ENCODE measurements around the gene ADM. TPM values are rescaled to one million over a fixed set of nuclear protein-coding genes. Genes with fewer than 3 reads are reported as not detected.

The ADM gene
- total and polyA plus RNA-seq, 12 donors, result 3.6 to 55.7 (median 15.8) TPM

DNA sequence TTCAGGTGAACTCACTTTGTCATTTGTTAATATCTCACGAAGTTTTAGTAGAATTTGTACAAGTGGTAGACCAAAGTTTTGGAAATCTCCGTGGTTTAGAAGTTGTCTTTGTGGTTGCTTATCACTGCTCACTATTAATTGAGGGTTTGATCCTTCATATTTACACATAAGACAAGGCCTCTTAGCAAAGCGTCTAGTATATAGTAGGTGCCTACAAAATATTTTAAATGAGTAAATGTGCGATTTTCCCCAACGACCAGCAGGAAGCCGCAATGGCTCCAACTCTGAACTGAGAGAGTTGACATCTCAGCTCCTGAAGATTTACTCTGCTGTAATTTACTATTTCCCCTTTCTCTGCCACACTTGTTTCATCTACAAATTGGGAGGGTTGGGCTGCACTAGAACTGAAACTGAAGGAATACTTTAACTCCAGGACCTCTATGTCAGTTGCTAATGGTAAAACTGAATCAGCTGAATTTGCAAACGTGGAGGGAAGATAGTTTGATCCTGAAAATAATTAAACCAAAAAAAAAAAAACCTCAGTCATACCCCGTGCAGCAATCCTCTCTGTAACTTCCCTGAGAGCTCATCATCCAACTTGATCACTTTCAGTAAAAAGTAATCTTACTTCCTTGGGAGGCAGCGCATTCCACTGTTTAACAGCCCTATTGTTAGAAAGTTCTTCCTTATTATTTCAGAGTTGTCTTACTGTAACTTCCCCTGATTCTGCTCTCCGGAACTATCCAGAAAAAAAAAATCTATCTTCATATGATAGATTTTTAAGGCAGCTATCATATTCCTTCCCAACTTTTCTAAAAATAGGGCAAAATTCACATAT is 9.6 kb upstream of the ADM start:
- H3K27ac ChIP-seq, result peak overlapping the region in 4 of 5 donors; percentile 98 to 99 (median 98)
- intact Hi-C loops (cut with DNase I), result no loop called here
- 53 to 61% (median 55%) methylated on average over 10 of the region's 10 CpGs for WGBS, 4 donors

DNA sequence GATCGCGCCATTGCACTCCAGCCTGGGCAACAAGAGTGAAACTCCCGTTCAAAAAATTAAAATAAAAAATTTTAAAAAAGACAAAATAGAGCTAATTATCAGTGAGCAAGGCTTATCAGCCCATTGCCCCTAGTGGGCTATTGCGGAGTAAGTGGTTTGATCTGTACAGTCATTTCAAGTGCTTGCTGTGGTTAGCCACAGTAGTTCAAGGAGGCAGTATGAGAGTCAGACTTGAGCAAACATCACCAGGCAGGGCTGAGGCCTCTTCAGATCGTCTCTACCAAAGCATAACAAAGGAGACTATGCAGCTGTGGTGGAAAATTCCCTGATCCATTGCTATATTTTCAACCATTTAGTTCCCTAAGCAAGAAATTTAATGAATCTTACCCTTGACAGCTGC is 6.5 kb upstream of the ADM start:
- Histone ChIP-seq H3K27me3 (no peaks in the 10 kb centered on the region), H3K4me1 (replicated peaks in 1 of 2) (peaks cover 6 to 12% of the 10 kb centered on the region in 2 donors), H3K4me3 (no peak overlapping the region), H3K27ac (no peak overlapping the region), H3K36me3 (replicated peaks in 1 of 2) (no peaks in the 10 kb centered on the region), H3K9me3 (replicated peaks in 1 of 3) (no peaks in the 10 kb centered on the region)
- WGBS, 4 donors, result 81 to 91% (median 85%) methylated on average over 5 of the region's 5 CpGs
- intact Hi-C loops (cut with DNase I), result no loop called here
- DNase-seq, result no peak
- no peak for TF ChIP-seq CTCF (IDR thresholded peaks at IDR 0.05)

More for the DNA sequence above, 9.6 kb upstream of the ADM start:
- Histone ChIP-seq H3K9me3 (replicated peaks in 1 of 3) (no peaks in the 10 kb centered on the region), H3K36me3 (replicated peaks in 1 of 2) (no peaks in the 10 kb centered on the region), H3K4me3 (peak overlapping the region in 1 of 4 donors; percentile 85), H3K27me3 (no peaks in the 10 kb centered on the region), H3K4me1 (replicated peaks in 1 of 2) (peaks cover 11 to 29% of the 10 kb centered on the region in 2 donors)
- DNase-seq, result no peak
- no peak for TF ChIP-seq CTCF (IDR thresholded peaks at IDR 0.05)
- no peak for TF ChIP-seq POLR2A (IDR thresholded peaks at IDR 0.05)

- intact Hi-C loops (cut with DNase I), result loop anchor here in 1 of 2 donors (10.0 kb wide), 1 partner anchor 547 kb away; no protein-coding TSS in a partner anchor
- no peak for DNase-seq
- Histone ChIP-seq H3K9me3 (replicated peaks in 1 of 3) (no peaks in the 10 kb centered on the region), H3K27me3 (no peaks in the 10 kb centered on the region), H3K4me1 (replicated peaks in 1 of 2) (peaks cover 6 to 23% of the 10 kb centered on the region in 2 donors), H3K27ac (peak overlapping the region; percentile 60 to 94 (median 89)), H3K4me3 (peak overlapping the region in 2 of 4 donors; percentile 67 to 83), H3K36me3 (replicated peaks in 1 of 2) (no peaks in the 10 kb centered on the region)
- 21 to 39% (median 30%) methylated on average over 9 of the region's 9 CpGs for WGBS, 4 donors
- no peak for TF ChIP-seq POLR2A (IDR thresholded peaks at IDR 0.05)
- no peak for TF ChIP-seq CTCF (IDR thresholded peaks at IDR 0.05)
These were observed 3.1 kb upstream of the ADM start for GRCh38 chr11:10301656-10302358.

GRCh38 chr11:10302359-10302743 is 2.5 kb upstream of the ADM start:
- H3K9me3 ChIP-seq (replicated peaks in 1 of 3), result no peaks in the 10 kb centered on the region
- DNase-seq, result no peak
- 16 to 47% (median 21%) methylated on average over 5 to 10 of the region's 10 CpGs for WGBS, 4 donors
- H3K36me3 ChIP-seq (replicated peaks in 1 of 2), result no peaks in the 10 kb centered on the region
- H3K4me3 ChIP-seq, result peak overlapping the region in 3 of 4 donors; percentile 67 to 83 (median 76)
- no peak for TF ChIP-seq POLR2A (IDR thresholded peaks at IDR 0.05)
- TF ChIP-seq CTCF (IDR thresholded peaks at IDR 0.05), result no peak
- H3K4me1 ChIP-seq (replicated peaks in 1 of 2), result peaks cover 6 to 23% of the 10 kb centered on the region in 2 donors
- H3K27me3 ChIP-seq, result no peaks in the 10 kb centered on the region
- intact Hi-C loops (cut with DNase I), result loop anchor here in 1 of 2 donors (10.0 kb wide), 1 partner anchor 548 kb away; no protein-coding TSS in a partner anchor
- H3K27ac ChIP-seq, result peak overlapping the region; percentile 60 to 94 (median 89)
